ENCODE results near the gene LYPD6B. TPM values are rescaled to one million over a fixed set of nuclear protein-coding genes. Genes with fewer than 3 reads are reported as not detected.

Gene LYPD6B
- total and polyA plus RNA-seq, 10 of the 15 experiments (the other 5 are each of a cell fraction or from before 2014, with no cell fraction given), result 1.0 to 6.6 (median 4.0) TPM

DNA sequence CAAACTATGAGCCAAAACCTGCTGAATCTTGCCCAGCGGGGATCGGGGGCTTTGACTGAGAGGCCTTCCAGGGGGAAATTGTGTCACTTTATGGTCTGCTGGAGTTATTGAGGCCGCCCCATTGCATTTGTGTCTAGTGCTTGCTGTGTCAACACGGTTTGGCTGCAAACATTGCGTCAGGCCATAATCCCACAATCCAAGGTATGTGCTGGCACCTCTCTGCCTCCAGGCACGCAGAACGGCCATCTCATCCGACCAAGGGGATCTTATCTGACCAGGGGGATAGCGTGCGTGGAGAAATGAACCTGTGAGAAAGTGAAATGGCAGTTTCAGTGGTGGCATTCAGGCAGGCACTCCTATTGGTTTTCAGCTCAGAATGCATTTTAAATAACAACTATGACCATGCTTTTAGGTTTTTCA lies 18.1 kb upstream of the LYPD6B start (continued):
- TF ChIP-seq KDM1A (IDR thresholded peaks at IDR 0.05; ENCODE audit: borderline replicate concordance) (no peak), NRF1 (conservative IDR thresholded peaks at IDR 0.05; ENCODE audit: low read depth, low read length) (no peak), NFIC (IDR thresholded peaks at IDR 0.05; ENCODE audit: low read depth, low read length) (no peak), NFYA (IDR thresholded peaks at IDR 0.05; ENCODE audit: borderline replicate concordance, low read depth, low read length) (no peak), RCOR1 (conservative IDR thresholded peaks at IDR 0.05; ENCODE audit: low read depth, low read length) (no peak), PAX8 (IDR thresholded peaks at IDR 0.05) (no peak), EZH2 (IDR thresholded peaks at IDR 0.05; ENCODE audit: borderline replicate concordance, control insufficient read depth, low read depth, low read length) (no peak), ZNF217 (IDR thresholded peaks at IDR 0.05) (no peak), GATAD2B (conservative IDR thresholded peaks at IDR 0.05; ENCODE audit: low read depth) (no peak), ZZZ3 (IDR thresholded peaks at IDR 0.05; ENCODE audit: control insufficient read depth, insufficient read length, low read depth) (no peak), SP1 (IDR thresholded peaks at IDR 0.05; ENCODE audit: low read depth, low read length) (peak; percentile 51), BACH1 (IDR thresholded peaks at IDR 0.05; ENCODE audit: borderline replicate concordance) (no peak), BHLHE40 (IDR thresholded peaks at IDR 0.05; ENCODE audit: borderline replicate concordance in 1 of 2, low read depth in 2 of 2, low read length in 1 of 2) (peak; percentile 42 to 56; a peak in 3 of 4 replicates), NBN (IDR thresholded peaks at IDR 0.05) (no peak), MYC (IDR thresholded peaks at IDR 0.05; ENCODE audit: insufficient read depth, insufficient read length, insufficient replicate concordance, low read length, severe bottlenecking) (no peak)
- TF ChIP-seq, protein P1, sequence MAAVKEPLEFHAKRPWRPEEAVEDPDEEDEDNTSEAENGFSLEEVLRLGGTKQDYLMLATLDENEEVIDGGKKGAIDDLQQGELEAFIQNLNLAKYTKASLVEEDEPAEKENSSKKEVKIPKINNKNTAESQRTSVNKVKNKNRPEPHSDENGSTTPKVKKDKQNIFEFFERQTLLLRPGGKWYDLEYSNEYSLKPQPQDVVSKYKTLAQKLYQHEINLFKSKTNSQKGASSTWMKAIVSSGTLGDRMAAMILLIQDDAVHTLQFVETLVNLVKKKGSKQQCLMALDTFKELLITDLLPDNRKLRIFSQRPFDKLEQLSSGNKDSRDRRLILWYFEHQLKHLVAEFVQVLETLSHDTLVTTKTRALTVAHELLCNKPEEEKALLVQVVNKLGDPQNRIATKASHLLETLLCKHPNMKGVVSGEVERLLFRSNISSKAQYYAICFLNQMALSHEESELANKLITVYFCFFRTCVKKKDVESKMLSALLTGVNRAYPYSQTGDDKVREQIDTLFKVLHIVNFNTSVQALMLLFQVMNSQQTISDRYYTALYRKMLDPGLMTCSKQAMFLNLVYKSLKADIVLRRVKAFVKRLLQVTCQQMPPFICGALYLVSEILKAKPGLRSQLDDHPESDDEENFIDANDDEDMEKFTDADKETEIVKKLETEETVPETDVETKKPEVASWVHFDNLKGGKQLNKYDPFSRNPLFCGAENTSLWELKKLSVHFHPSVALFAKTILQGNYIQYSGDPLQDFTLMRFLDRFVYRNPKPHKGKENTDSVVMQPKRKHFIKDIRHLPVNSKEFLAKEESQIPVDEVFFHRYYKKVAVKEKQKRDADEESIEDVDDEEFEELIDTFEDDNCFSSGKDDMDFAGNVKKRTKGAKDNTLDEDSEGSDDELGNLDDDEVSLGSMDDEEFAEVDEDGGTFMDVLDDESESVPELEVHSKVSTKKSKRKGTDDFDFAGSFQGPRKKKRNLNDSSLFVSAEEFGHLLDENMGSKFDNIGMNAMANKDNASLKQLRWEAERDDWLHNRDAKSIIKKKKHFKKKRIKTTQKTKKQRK (IDR thresholded peaks at IDR 0.05; ENCODE audit: low read depth, low read length), result no peak
- TF ChIP-seq, protein P2, sequence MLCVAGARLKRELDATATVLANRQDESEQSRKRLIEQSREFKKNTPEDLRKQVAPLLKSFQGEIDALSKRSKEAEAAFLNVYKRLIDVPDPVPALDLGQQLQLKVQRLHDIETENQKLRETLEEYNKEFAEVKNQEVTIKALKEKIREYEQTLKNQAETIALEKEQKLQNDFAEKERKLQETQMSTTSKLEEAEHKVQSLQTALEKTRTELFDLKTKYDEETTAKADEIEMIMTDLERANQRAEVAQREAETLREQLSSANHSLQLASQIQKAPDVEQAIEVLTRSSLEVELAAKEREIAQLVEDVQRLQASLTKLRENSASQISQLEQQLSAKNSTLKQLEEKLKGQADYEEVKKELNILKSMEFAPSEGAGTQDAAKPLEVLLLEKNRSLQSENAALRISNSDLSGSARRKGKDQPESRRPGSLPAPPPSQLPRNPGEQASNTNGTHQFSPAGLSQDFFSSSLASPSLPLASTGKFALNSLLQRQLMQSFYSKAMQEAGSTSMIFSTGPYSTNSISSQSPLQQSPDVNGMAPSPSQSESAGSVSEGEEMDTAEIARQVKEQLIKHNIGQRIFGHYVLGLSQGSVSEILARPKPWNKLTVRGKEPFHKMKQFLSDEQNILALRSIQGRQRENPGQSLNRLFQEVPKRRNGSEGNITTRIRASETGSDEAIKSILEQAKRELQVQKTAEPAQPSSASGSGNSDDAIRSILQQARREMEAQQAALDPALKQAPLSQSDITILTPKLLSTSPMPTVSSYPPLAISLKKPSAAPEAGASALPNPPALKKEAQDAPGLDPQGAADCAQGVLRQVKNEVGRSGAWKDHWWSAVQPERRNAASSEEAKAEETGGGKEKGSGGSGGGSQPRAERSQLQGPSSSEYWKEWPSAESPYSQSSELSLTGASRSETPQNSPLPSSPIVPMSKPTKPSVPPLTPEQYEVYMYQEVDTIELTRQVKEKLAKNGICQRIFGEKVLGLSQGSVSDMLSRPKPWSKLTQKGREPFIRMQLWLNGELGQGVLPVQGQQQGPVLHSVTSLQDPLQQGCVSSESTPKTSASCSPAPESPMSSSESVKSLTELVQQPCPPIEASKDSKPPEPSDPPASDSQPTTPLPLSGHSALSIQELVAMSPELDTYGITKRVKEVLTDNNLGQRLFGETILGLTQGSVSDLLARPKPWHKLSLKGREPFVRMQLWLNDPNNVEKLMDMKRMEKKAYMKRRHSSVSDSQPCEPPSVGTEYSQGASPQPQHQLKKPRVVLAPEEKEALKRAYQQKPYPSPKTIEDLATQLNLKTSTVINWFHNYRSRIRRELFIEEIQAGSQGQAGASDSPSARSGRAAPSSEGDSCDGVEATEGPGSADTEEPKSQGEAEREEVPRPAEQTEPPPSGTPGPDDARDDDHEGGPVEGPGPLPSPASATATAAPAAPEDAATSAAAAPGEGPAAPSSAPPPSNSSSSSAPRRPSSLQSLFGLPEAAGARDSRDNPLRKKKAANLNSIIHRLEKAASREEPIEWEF (IDR thresholded peaks at IDR 0.05; ENCODE audit: insufficient replicate concordance, low read depth, low read length), result no peak
- TF ChIP-seq, protein P3, sequence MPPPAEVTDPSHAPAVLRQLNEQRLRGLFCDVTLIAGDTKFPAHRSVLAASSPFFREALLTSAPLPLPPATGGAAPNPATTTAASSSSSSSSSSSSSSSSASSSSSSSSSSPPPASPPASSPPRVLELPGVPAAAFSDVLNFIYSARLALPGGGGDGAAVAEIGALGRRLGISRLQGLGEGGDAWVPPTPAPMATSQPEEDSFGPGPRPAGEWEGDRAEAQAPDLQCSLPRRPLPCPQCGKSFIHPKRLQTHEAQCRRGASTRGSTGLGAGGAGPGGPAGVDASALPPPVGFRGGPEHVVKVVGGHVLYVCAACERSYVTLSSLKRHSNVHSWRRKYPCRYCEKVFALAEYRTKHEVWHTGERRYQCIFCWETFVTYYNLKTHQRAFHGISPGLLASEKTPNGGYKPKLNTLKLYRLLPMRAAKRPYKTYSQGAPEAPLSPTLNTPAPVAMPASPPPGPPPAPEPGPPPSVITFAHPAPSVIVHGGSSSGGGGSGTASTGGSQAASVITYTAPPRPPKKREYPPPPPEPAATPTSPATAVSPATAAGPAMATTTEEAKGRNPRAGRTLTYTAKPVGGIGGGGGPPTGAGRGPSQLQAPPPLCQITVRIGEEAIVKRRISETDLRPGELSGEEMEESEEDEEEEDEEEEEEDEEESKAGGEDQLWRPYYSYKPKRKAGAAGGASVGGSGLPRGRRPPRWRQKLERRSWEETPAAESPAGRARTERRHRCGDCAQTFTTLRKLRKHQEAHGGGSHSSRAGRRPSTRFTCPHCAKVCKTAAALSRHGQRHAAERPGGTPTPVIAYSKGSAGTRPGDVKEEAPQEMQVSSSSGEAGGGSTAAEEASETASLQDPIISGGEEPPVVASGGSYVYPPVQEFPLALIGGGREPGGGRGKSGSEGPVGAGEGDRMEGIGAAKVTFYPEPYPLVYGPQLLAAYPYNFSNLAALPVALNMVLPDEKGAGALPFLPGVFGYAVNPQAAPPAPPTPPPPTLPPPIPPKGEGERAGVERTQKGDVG (CRISPR knock-in tag; IDR thresholded peaks at IDR 0.05), result no peak
